ENCODE data around the gene C19orf33.
"Not testable (repeated sequence)": the region's sequence is repeated elsewhere in the genome, so short reads cannot be mapped to it uniquely, and the experiment has no call there.

The C19orf33 gene

DNA sequence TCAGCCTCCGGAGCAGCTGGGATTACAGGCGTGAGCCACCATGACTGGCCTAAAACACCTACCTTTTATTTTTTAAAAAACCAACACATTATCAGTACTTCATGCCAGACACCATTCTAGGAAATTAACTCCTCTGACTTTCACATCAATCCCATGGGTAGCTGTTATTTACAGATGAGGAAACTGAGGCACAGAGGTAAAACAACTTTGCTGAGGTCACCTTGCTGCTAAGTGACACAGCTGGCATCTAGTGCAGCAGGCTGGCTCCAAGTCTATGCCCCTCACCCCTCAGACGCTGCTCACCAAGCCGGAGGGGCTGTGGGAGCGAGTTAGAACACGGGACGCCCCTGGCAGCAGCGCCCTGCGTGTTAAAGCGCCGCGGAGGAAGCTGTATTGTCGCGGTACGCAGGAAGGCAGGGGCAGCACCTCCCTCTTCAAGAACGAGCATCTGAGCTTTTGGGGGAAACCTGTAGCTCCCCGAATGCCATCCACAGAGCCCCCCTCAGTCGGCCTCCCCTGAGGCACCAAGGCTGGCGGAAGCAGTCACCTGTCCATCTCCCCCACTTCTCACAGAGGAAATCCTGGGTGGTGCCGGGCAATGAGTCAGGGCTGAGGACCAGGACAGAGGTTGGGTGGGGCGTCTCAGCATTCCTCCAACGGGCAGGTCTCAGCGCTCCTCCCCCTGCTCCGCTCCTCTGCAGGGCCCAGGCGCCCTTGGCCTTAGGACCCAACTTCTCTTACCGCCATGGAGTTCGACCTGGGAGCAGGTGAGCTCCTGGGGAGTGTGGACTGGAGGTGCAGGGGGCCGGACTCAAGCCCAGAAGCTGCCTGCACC is at the start of gene C19orf33:
Gene C19orf33 (plus strand): TSS at position 735 of the 835 bp plus-strand sequence. CDS start 11 bp downstream, at position 746.
- no peak for DNase-seq (ENCODE audit: insufficient read length, low spot score)
- FAIRE-seq = peak; percentile 55

GRCh38 chr19:38255383-38256014 is 48.6 kb upstream of the C19orf33 start:
- FAIRE-seq = no peak
- DNase-seq (ENCODE audit: insufficient read length, low spot score) = no peak

DNA sequence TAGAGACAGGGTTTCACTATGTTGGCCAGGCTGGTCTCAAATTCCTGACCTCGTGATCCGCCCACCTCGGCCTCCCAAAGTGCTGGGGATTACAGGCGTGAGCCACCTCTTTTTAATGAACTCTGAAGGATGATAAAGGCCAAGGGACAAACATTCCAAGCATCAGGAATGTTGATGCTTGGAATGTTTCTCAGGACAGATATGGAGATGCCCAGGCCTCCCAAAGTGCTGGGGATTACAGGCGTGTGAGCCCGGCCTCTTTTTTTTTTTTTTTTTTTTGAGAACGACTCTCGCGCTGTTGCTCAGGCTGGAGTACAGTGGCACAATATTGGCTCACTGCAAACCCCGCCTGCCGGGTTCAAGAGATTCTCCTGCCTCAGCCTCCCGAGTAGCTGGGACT is 42.1 kb upstream of the C19orf33 start:
- not testable (repeated sequence) for FAIRE-seq; DNase-seq (ENCODE audit: insufficient read length, low spot score)

- DNase-seq (ENCODE audit: insufficient read length, low spot score) = no peak
- no peak for FAIRE-seq
These were observed 41.3 kb upstream of the C19orf33 start for GRCh38 chr19:38262585-38263268.

DNA sequence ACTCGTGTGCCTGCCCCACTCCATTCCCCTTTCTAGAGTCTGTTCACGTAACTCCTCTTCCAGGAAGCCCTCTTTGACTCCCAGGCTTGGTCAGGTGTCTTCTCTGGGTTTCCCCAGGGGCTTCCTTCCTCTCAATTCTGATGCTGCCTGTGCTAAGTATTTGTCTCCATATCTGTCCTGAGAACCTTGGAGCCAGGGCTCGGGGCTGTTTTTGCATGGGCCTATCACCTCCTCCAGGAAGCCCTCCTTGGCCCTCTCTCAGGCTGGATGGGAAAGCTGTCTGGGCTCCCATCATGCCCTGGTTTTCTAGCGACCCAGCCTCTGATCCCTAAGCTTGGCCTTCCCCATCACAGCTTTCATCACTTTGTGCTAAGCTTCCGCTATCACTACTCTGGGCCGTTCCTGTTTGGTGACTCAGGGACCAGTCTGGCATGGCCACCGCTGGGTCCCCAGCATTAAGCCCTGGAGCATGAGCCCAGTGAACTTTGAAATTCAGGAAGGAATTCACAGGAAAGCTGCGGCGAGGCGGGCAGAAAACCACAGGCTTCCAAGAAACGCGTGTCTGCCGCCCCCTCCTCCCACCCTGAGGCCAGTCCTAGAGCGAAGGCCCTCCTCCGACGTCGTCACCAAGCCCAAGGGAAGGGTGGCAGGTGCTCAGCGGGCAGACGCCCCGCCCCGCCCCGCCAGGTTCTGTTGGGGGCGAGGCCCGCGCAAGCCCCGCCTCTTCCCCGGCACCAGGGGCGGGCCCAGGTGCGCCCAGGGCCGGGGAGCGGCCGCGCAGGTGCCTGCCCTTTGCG is 40.2 kb upstream of the C19orf33 start:
- FAIRE-seq (no peak), DNase-seq (ENCODE audit: insufficient read length, low spot score) (peak; percentile 62)

- FAIRE-seq (no peak), DNase-seq (ENCODE audit: insufficient read length, low spot score) (no peak)
These were observed 39.4 kb upstream of the C19orf33 start, which contains the start of gene SPINT2 for GRCh38 chr19:38264486-38265212. Gene SPINT2 (plus strand): TSS chr19:38264573. CDS start chr19:38264893, 320 bp downstream.

- FAIRE-seq = no peak
- DNase-seq (ENCODE audit: insufficient read length, low spot score) = no peak
These were observed 38.7 kb upstream of the C19orf33 start for GRCh38 chr19:38265213-38265861.

DNA sequence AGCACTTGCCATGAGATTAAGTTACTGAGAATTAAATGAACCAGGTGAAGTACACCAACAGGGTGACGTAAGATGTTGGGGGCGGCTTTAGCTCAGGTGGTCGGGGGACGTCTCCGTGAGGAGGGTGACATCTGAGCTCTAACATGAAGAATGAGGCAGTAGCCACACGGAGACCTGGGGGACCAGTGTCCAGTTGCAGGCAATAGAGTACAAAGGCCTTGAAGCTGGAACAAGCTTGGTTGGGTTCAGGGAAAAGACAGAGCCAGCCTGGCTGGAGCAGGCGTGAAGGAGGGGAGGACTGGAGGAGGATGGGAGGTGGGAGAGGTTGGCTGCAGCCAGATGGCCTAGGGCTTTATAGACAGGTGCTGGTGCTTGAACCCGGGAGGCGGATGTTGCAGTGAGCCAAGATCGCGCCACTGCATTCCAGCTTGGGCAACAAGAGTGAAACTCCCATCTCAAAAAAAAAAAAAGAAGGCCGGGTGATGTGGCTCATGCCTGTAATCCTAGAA is 38.1 kb upstream of the C19orf33 start:
- DNase-seq (ENCODE audit: insufficient read length, low spot score) (no peak), FAIRE-seq (no peak)

DNA sequence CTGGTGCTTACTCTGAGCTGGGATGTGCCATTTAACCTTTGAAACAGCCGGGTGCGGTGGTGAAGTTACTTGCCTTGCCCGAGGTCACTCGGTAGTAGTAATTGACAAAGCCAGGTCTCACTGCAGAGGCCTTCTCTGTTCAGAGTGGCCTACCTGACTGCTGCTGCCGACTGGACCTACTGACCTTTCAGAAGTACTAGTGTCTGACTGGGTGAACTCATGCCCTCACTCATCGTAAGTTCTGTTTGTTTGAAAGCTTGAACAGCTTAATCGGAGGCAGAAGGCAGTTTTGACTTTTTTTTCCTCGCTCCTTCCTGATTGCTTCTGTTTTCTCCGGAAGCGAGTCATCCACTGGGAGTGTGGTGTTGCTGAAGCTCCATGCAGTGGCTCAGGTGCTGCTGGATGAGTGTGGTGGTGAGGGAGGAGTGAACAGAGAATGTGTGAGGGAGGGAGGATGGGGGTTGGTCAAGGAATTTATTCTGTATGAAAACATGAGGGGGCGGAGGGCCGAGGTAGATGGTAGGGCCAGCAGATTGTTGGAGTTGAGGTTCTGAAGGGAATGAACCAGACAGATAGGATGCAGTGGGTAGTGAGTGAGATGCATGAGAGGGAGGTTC is 37.0 kb upstream of the C19orf33 start:
- peak; percentile 67 for DNase-seq (ENCODE audit: insufficient read length, low spot score)
- FAIRE-seq = peak; percentile 89

- DNase-seq (ENCODE audit: insufficient read length, low spot score) (no peak), FAIRE-seq (peak; percentile 42)
These were observed 36.1 kb upstream of the C19orf33 start for GRCh38 chr19:38267761-38268483.

DNA sequence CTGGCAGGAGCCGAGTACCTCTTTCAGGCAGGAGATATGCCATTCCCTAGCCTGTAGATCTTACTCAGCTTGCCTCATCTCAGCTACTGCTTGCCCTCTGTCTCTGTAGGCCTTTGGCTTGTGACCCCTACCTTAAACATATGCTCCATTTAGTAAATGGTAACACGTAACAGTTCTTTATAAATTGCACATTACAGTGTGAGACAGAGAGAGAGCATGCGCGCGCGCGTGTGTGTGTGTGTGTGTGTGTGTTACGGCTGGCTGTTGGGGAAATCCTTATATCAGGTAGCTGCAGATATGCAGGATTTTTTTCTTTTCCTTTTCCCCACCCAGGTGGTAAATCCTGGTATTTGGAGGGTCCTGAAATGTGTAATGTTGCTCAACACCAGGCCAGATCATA is 35.5 kb upstream of the C19orf33 start:
- DNase-seq (ENCODE audit: insufficient read length, low spot score) = no peak
- FAIRE-seq = no peak

DNA sequence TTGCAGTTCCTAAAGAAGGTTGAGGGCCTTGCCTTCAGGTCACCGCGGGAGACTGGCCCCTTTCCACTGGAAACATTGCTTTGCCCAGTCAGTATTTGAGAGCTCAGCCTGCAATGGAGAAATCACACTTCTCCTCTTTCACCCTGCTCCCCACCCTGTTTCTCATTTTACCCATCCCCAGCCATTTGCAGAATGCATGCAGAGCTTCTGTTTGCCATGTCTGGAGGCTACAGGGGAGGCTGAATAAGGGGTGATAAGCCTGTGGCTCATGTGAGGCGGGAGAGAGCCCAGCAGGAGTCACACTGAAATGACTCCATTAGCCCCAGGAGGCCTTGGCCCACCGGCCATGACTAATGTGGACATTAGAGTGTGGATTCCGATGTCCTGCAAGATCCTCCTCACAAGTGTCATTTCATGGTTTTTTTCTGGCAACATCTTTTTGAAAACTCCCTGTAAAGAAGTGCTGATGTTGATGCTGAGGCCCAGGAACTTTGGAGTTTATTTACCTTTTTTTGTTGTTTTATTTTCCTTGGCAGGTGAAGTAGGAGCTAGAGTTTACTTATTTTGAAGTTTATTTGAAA is 33.4 kb upstream of the C19orf33 start:
- no peak for FAIRE-seq
- no peak for DNase-seq (ENCODE audit: insufficient read length, low spot score)

GRCh38 chr19:38273499-38273898 is 30.6 kb upstream of the C19orf33 start:
- DNase-seq (ENCODE audit: insufficient read length, low spot score) (no peak), FAIRE-seq (no peak)

DNA sequence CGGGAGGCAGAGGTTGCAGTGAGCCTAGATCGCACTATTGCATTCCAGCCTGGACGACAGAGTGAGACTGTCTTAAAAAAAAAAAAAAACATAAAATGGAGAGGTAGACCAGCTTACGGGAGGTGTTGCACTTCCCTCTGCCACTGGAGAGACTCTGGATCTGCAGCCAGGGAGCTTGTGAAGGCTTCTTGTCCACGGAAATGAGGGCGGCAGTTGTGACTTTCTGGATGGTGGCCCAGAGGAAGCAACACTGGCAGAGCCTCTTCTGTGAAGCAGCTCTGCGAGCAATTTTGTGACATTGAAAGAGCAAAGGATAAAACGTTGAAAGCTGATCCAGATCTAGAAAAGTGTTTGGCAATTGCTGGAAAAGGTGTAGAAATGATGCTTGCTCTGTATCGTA is 29.3 kb upstream of the C19orf33 start:
- FAIRE-seq = no peak

GRCh38 chr19:38276942-38277517 is 27.0 kb upstream of the C19orf33 start:
- no peak for DNase-seq (ENCODE audit: insufficient read length, low spot score)
- FAIRE-seq = no peak

More for the DNA sequence above, 29.3 kb upstream of the C19orf33 start:
- no peak for DNase-seq (ENCODE audit: insufficient read length, low spot score)

DNA sequence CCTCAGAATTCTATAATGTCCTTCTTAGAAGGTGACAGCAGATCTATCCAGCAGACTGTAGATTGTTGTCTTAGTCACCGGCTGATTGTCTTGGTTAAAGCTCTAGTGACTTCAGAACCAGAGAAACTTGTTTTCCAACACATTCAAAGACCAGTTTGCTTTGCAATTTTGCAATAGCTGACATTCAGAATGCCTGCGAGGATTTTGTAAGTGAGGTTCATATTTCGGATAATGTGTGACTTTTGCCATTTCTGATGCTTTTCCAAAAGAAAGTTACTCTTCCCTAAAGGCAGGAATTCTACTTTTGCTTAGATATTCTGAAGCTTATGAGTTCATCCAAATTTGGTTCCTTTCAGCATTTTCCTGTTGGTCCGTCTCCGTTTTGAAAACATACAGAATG is 26.5 kb upstream of the C19orf33 start:
- no peak for DNase-seq (ENCODE audit: insufficient read length, low spot score)
- no peak for FAIRE-seq

DNA sequence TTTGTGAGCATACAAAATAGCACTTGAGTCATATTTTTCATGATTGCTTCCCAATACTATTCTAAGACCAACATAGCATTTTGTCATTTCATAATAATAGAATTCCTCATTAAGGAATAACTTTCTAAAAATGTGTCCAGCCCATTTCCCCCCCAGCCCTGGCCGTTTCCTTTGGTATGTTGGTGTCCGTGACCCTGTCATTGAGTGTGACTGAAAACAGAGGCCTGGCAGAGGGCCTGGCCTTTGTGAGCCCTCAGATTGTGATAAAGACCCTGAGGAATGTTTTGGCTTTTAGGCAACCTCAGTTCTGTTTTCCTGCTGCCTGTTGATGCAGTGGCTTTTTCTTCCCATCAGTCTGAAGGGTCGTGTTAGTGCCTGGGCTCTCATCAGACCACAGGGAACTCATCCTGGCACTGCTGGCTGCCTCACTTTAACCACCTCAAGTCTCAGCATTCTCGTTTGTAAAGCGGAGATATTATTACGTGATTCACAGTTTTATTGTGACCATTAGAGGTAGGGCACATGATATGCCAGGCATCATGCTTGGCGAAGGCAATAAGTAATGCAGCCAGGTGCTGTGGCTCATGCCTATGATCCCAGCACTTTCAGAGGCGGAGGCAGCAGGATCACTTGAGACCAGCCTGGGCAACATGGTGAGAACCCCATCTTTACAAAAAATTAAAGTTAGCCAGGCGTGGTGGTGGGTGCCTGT is 25.9 kb upstream of the C19orf33 start:
- FAIRE-seq (no peak), DNase-seq (ENCODE audit: insufficient read length, low spot score) (no peak)

Data from HTR-8/SVneo (cell line).